Kidney epithelial cell (primary cell): ENCODE data around the gene GCH1. TPM values are rescaled to one million over a fixed set of nuclear protein-coding genes. Genes with fewer than 3 reads are reported as not detected.

Experiments used
- DNase-seq: peaks from one replicate; pipeline ENCODE4 v3.0.0-alpha.2; 2010; ENCODE audit warnings: low read depth
- H3K27me3 ChIP-seq: 2 replicates; pipeline ENCODE4 v1.6.0; 2011; ENCODE audit warnings: low read length; ENCODE audit not compliant: control insufficient read depth, insufficient read depth
- H3K36me3 ChIP-seq: 2 replicates; pipeline ENCODE4 v1.5.1; 2011; ENCODE audit warnings: low read length; ENCODE audit not compliant: control insufficient read depth, insufficient read depth
- H3K4me3 ChIP-seq: 2 replicates; pipeline ENCODE4 v1.5.1; 2011; ENCODE audit warnings: low read depth, mild to moderate bottlenecking, control low read depth, low read length
- total RNA-seq: library from RNA; depleted of rRNA; stranded (reverse); fragments of >200 nt; gene quantifications from 2 replicates; pipeline ENCODE4 v1.2.3, GENCODE V29; 2015
- TF ChIP-seq, protein P1 (sequence below): IDR thresholded peaks from 2 replicates; pipeline ENCODE4 v1.5.1; 2011; ENCODE audit warnings: mild to moderate bottlenecking, moderate library complexity, low read length, control low read depth, inconsistent platforms; ENCODE audit not compliant: insufficient read depth, poor library complexity, severe bottlenecking

Gene GCH1
- total RNA-seq, 1 donor from 2014 or later = 30.9 TPM

DNA sequence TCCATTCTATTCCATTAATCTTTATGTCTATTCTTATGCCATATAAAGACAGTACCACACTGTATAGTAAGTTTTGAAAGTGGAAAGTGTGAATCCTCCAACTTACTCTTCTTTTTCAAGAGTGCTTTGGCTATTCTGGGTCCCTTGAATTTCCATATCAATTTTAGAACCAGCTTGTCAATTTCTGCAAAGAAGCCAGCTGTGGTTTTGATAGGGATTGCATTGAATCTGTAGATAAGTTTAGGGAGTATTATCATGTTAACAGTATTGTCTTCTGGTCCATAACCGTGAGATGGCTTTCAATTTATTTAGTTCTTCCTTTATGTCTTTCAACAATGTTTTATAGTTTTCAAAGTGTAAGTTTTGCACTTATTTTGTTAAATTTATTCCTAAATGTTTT is 34.2 kb upstream of the GCH1 start:
- no peak for DNase-seq
- Histone ChIP-seq H3K36me3 (no peaks in the 10 kb centered on the region), H3K27me3 (no peaks in the 10 kb centered on the region), H3K4me3 (no peak overlapping the region)
- TF ChIP-seq, protein P1, sequence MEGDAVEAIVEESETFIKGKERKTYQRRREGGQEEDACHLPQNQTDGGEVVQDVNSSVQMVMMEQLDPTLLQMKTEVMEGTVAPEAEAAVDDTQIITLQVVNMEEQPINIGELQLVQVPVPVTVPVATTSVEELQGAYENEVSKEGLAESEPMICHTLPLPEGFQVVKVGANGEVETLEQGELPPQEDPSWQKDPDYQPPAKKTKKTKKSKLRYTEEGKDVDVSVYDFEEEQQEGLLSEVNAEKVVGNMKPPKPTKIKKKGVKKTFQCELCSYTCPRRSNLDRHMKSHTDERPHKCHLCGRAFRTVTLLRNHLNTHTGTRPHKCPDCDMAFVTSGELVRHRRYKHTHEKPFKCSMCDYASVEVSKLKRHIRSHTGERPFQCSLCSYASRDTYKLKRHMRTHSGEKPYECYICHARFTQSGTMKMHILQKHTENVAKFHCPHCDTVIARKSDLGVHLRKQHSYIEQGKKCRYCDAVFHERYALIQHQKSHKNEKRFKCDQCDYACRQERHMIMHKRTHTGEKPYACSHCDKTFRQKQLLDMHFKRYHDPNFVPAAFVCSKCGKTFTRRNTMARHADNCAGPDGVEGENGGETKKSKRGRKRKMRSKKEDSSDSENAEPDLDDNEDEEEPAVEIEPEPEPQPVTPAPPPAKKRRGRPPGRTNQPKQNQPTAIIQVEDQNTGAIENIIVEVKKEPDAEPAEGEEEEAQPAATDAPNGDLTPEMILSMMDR = no peak

DNA sequence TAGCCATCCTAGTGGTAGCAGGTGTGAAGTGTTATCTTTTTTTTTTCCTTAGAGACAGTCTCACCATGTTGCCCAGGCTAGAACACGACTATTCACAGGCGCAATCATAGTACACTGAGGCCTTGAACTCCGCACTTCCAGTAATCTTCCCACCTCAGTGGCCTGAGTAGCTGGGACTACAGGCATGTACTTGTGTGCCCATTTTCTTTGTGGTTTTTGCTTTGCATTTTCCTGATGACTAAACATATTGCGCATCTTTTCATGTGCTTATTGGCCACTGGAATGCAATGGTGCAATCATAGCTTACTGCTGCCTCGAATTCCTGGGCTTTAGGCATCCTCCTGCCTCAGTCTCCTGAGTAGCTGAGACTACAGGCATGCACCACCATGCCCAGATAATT is 33.3 kb upstream of the GCH1 start:
- DNase-seq = no peak
- H3K4me3 ChIP-seq = no peak overlapping the region
- H3K27me3 ChIP-seq = no peaks in the 10 kb centered on the region
- H3K36me3 ChIP-seq = no peaks in the 10 kb centered on the region
- TF ChIP-seq, protein P1 = no peak

DNA sequence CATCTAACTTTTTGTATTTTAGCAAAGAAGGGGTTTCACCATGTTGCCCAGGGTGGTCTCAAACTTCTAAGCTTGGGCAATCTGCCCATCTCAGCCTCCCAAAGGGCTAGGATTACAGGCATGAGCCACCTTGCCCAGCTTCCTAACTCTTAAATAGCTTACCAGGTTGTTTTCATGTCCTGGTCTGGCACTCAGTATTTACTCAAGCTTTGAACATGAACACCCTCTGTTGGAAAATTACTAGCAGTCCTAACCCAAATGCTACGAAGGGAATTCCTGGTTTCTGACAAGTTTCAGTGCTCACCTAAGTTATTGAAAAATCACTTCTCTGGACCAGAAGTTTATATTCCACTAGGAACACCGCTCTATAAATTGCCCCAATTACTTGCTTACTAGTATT is 32.5 kb upstream of the GCH1 start:
- H3K36me3 ChIP-seq = no peaks in the 10 kb centered on the region
- H3K27me3 ChIP-seq = no peaks in the 10 kb centered on the region
- TF ChIP-seq, protein P1 = no peak
- no peak overlapping the region for H3K4me3 ChIP-seq
- no peak for DNase-seq

DNA sequence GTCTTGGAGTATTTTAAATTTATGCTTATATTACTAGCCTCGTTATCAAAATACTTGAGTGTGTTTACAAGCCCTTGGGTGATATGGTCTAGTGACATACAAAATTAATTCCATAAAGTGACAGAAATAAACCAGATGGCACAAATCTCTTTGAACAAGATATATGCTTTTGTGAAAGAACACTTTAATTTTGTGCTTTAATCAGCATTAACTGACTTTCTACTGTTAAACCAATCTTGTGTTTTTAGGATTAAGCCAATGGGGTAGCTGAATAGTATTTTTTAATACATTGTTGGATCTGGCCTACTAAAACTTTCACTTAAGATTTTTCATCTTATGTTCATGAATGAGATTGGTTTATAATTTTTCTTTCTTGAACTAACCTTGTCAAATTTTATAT is 30.4 kb upstream of the GCH1 start:
- no peaks in the 10 kb centered on the region for H3K36me3 ChIP-seq
- TF ChIP-seq, protein P1 = no peak
- no peak overlapping the region for H3K4me3 ChIP-seq
- H3K27me3 ChIP-seq = no peaks in the 10 kb centered on the region
- no peak for DNase-seq

DNA sequence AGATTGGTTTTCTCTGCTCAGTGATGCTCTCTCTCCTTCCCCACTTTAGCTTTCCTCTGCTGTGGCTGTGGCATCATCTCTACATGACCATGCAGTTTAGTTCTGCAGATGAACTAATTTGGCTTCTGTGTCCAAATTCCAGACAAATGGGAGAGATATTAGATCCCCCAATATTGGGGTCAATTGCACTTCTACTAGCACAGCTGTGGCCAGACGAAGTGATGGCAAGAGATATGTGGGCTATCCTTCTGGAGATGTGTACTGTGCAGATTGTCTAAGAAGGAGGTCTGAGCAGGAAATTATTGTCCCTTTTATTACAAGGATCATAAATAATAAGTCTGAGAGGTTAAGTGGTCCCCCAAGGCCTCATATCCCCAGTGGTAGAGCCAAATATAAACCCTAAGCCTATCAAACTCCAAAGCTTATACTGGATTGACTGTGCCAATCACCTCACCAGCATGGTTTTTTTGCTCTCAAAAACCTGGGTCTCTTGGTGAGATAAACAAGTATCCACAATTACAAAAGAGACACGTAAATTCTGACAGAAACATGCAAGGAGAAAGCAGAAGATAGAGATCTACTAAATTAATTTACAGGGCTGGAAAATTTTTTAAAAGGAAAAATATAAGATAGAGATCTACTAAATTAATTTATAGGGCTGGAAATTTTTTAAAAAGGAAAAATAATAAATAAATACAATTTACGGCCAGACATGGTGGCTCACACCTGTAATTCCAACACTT is 29.1 kb upstream of the GCH1 start:
- no peak for DNase-seq

More for the DNA sequence above, 29.1 kb upstream of the GCH1 start:
- TF ChIP-seq, protein P1 = no peak
- no peak overlapping the region for H3K4me3 ChIP-seq
- H3K27me3 ChIP-seq = no peaks in the 10 kb centered on the region
- H3K36me3 ChIP-seq = no peaks in the 10 kb centered on the region
